Esophagus muscularis mucosa (tissue), 3 donors: Measurements from ENCODE around the gene DHRS12.

Experiments
- CTCF ChIP-seq, 3 experiments: fragments of 200-600 bp in 2 of 3; fragments of 450-650 bp in 1 of 3; sonication (generic) in 2 of 3; IDR thresholded peaks; one replicate each; pipeline ENCODE4 v1.5.1; 2017 to 2019; ENCODE audit warnings: antibody characterized with exemption in 3 of 3, mild to moderate bottlenecking in 2 of 3, moderate library complexity in 1 of 3
- EP300 ChIP-seq: sonication (generic); formaldehyde crosslinking; IDR thresholded peaks from one replicate; pipeline ENCODE4 v1.6.1; 2017; ENCODE audit warnings: antibody characterized with exemption

DNA sequence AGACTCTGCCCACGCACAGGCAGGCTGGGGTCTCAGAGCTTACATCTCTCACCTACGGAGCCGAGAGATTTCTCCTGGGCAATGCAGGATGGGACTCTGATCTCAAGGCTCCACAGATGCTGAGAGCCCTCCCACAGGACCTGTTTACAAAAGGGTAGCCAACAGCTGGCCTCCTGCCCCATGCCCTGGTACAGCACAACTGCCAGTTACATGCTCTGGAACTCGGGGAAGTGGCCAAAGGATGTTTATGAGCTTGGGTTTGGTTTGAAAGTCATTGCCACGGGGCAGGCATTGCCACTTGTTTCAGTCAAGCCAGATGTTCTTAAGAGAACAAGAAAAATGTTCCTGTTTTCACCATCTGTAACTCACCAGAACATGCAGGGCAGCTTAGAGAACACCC, 3.5 kb downstream of the DHRS12 start:
- TF ChIP-seq CTCF (IDR thresholded peaks at IDR 0.05) (no peak), EP300 (no peak)
